ENCODE data around the gene SGPL1.

DNA sequence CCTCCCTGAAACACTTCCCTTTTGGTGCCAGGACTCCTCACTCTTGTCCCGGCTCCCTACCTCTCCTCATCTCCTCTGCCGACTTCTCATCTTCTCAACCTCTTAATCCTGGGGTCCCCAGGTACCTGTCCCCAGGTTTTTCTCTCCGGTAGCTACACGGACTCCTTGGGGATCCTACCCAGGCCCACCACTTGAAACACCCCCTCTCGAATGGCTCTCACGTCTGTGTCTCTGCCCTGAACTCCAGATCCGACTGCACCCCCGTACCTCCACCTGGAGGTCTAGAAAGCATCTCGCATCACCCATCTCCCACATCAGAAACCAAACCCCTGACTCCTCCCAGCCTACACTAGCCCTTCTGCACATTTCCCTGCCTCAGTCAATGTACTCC, 35.4 kb upstream of the SGPL1 start:
- TF ChIP-seq, protein P1, sequence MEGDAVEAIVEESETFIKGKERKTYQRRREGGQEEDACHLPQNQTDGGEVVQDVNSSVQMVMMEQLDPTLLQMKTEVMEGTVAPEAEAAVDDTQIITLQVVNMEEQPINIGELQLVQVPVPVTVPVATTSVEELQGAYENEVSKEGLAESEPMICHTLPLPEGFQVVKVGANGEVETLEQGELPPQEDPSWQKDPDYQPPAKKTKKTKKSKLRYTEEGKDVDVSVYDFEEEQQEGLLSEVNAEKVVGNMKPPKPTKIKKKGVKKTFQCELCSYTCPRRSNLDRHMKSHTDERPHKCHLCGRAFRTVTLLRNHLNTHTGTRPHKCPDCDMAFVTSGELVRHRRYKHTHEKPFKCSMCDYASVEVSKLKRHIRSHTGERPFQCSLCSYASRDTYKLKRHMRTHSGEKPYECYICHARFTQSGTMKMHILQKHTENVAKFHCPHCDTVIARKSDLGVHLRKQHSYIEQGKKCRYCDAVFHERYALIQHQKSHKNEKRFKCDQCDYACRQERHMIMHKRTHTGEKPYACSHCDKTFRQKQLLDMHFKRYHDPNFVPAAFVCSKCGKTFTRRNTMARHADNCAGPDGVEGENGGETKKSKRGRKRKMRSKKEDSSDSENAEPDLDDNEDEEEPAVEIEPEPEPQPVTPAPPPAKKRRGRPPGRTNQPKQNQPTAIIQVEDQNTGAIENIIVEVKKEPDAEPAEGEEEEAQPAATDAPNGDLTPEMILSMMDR (IDR thresholded peaks at IDR 0.05): no peak
- TF ChIP-seq POLR2A (IDR thresholded peaks at IDR 0.05): no peak
- no peak for TF ChIP-seq EP300 (IDR thresholded peaks at IDR 0.05; ENCODE audit: low read depth)
- TF ChIP-seq POLR2AphosphoS5 (IDR thresholded peaks at IDR 0.05): no peak
